ENCODE data around the gene RPRD1B. TPM values are rescaled to one million over a fixed set of nuclear protein-coding genes. Genes with fewer than 3 reads are reported as not detected.

The RPRD1B gene
- total RNA-seq, 1 experiment from 2014 or later = 43.6 TPM

GRCh38 chr20:38137441-38138037 lies 104.0 kb downstream of the RPRD1B start:
- Histone ChIP-seq H3K79me2 (ENCODE audit: low read length) (no peaks in the 10 kb centered on the region), H2AFZ (ENCODE audit: low read length) (no peak overlapping the region), H4K20me1 (ENCODE audit: low read length) (no peaks in the 10 kb centered on the region), H3K9ac (ENCODE audit: low read length) (no peak overlapping the region), H3K4me3 (ENCODE audit: low read length) (no peak overlapping the region), H3K9me2 (replicated peaks; ENCODE audit: low read length) (no peaks in the 10 kb centered on the region), H3K36me3 (ENCODE audit: low read depth, low read length) (peaks cover 67% of the 10 kb centered on the region), H3K27me3 (ENCODE audit: low read length) (no peaks in the 10 kb centered on the region), H3K27ac (ENCODE audit: low read length) (no peak overlapping the region), H3F3A (ENCODE audit: low read length, unreplicated experiment) (no peaks in the 10 kb centered on the region), H3K4me1 (ENCODE audit: insufficient read depth, low read length) (peaks cover 23% of the 10 kb centered on the region), H3K4me2 (ENCODE audit: low read length) (no peak overlapping the region), H3K9me3 (ENCODE audit: low read length) (no peaks in the 10 kb centered on the region)
- TF ChIP-seq EZH2 (IDR thresholded peaks at IDR 0.05; ENCODE audit: low read length, unreplicated experiment) (no peak), EZH2phosphoT487 (IDR thresholded peaks at IDR 0.05; ENCODE audit: borderline replicate concordance, low read length) (no peak), CTCF (conservative IDR thresholded peaks at IDR 0.05; ENCODE audit: low read depth, low read length) (no peak)
- ChIA-PET CTCF (no interaction called here), POLR2A (ENCODE audit: unreplicated experiment) (no interaction called here)
- ATAC-seq = no peak
- no peak for DNase-seq
- intact Hi-C loops (cut with micrococcal nuclease) = no loop called here
- no TSS peak for BruUV-seq (replicated peaks)

- H3K4me3 ChIP-seq (ENCODE audit: low read length) = no peak overlapping the region
- no peak for TF ChIP-seq EZH2 (IDR thresholded peaks at IDR 0.05; ENCODE audit: low read length, unreplicated experiment)
- TF ChIP-seq EZH2phosphoT487 (IDR thresholded peaks at IDR 0.05; ENCODE audit: borderline replicate concordance, low read length) = no peak
- TF ChIP-seq CTCF (conservative IDR thresholded peaks at IDR 0.05; ENCODE audit: low read depth, low read length) = no peak
- peaks cover 70% of the 10 kb centered on the region for H3K36me3 ChIP-seq (ENCODE audit: low read depth, low read length)
- H3K79me2 ChIP-seq (ENCODE audit: low read length) = no peaks in the 10 kb centered on the region
- H3K27me3 ChIP-seq (ENCODE audit: low read length) = no peaks in the 10 kb centered on the region
- no TSS peak for BruUV-seq (replicated peaks)
- H3K4me2 ChIP-seq (ENCODE audit: low read length) = no peak overlapping the region
- no peak overlapping the region for H2AFZ ChIP-seq (ENCODE audit: low read length)
- H3K4me1 ChIP-seq (ENCODE audit: insufficient read depth, low read length) = peaks cover 29% of the 10 kb centered on the region
- ChIA-PET CTCF (interaction anchor here (0.5 kb wide), 1 partner anchor 888 kb away, joined by 6 read pairs; no protein-coding TSS in a partner anchor), POLR2A (ENCODE audit: unreplicated experiment) (no interaction called here)
- no peak overlapping the region for H3K27ac ChIP-seq (ENCODE audit: low read length)
- no peaks in the 10 kb centered on the region for H3K9me2 ChIP-seq (replicated peaks; ENCODE audit: low read length)
- ATAC-seq = no peak
- no peak overlapping the region for H3K9ac ChIP-seq (ENCODE audit: low read length)
- intact Hi-C loops (cut with micrococcal nuclease) = no loop called here
- H3K9me3 ChIP-seq (ENCODE audit: low read length) = no peaks in the 10 kb centered on the region
- no peak for DNase-seq
- H3F3A ChIP-seq (ENCODE audit: low read length, unreplicated experiment) = peaks cover 3% of the 10 kb centered on the region
- H4K20me1 ChIP-seq (ENCODE audit: low read length) = no peaks in the 10 kb centered on the region
Measured at GRCh38 chr20:38138086-38138778, 104.7 kb downstream of the RPRD1B start.
